Measurements from ENCODE around the gene CFAP46. TPM values are rescaled to one million over a fixed set of nuclear protein-coding genes. Genes with fewer than 3 reads are reported as not detected.
A peak's percentile ranks its signal among the peaks of the same experiment; 100 is the strongest.

The CFAP46 gene
- total RNA-seq, 6 donors from 2014 or later, result 0.60 to 28.3 (median 8.0) TPM

DNA sequence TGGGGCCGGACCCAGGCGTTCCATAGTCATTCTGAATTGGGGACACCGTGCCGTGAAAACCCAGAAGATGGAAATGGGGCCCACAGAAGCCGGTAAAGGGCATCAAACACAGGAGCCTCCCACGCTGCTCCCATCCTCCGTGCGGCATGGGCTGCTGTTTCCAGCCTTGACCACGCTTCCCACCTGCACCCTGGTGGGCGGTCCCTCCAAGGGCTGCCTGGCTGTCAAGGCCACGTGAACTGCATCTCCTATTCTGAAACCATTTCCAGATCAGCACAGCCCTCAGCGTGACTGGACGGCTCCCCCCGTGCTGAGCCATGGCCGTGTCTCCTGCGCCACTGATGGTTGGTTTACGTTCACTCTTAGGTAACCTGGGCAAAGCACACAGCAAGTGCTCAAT, 14.1 kb downstream of the CFAP46 start:
- DNase-seq, result peak in 1 of 2 donors; percentile 48
- Histone ChIP-seq H3K27ac (no peak overlapping the region), H3K36me3 (no peaks in the 10 kb centered on the region), H3K4me1 (no peaks in the 10 kb centered on the region), H3K4me3 (no peak overlapping the region), H3K9me3 (no peaks in the 10 kb centered on the region), H3K27me3 (no peaks in the 10 kb centered on the region)
- no peak for TF ChIP-seq POLR2AphosphoS5 (IDR thresholded peaks at IDR 0.05)
- TF ChIP-seq POLR2A (IDR thresholded peaks at IDR 0.05), result no peak
- TF ChIP-seq, protein P1, sequence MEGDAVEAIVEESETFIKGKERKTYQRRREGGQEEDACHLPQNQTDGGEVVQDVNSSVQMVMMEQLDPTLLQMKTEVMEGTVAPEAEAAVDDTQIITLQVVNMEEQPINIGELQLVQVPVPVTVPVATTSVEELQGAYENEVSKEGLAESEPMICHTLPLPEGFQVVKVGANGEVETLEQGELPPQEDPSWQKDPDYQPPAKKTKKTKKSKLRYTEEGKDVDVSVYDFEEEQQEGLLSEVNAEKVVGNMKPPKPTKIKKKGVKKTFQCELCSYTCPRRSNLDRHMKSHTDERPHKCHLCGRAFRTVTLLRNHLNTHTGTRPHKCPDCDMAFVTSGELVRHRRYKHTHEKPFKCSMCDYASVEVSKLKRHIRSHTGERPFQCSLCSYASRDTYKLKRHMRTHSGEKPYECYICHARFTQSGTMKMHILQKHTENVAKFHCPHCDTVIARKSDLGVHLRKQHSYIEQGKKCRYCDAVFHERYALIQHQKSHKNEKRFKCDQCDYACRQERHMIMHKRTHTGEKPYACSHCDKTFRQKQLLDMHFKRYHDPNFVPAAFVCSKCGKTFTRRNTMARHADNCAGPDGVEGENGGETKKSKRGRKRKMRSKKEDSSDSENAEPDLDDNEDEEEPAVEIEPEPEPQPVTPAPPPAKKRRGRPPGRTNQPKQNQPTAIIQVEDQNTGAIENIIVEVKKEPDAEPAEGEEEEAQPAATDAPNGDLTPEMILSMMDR (IDR thresholded peaks at IDR 0.05), result no peak
- no peak for TF ChIP-seq EP300 (IDR thresholded peaks at IDR 0.05)
- 94 to 95% methylated on average over 17 of the region's 17 CpGs for WGBS, 2 donors
- no peak for ATAC-seq (ENCODE audit: low FRiP score in 2 of 2)

DNA sequence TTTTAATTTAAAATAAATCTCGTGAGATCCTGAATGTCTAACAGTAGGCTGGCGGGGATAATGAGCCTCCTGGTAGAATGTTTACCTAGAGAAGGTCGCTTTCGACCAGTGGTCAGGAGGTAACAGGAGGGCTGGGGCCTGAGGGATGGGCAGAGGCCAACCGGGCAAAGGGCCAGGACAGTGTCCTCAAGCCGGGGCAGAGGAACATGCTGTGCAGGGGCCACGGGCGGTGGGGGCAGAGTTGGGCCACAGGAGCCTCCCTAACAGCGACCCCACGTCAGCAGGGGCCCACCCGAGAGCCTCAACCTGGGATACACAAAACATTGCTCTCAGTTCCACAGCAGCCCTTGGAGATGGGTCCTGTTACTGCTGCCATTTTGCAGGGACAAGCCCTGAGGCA, 14.5 kb downstream of the CFAP46 start:
- WGBS, 2 donors, result 79 to 88% methylated on average over 11 of the region's 11 CpGs
- no peak for ATAC-seq (ENCODE audit: low FRiP score in 2 of 2)
- Histone ChIP-seq H3K27me3 (no peaks in the 10 kb centered on the region), H3K36me3 (no peaks in the 10 kb centered on the region), H3K4me1 (no peaks in the 10 kb centered on the region), H3K4me3 (no peak overlapping the region), H3K27ac (no peak overlapping the region), H3K9me3 (no peaks in the 10 kb centered on the region)
- DNase-seq, result peak in 1 of 2 donors; percentile 59
- TF ChIP-seq, protein P1 (IDR thresholded peaks at IDR 0.05), result no peak
- TF ChIP-seq POLR2A (IDR thresholded peaks at IDR 0.05), result no peak
- no peak for TF ChIP-seq POLR2AphosphoS5 (IDR thresholded peaks at IDR 0.05)
- no peak for TF ChIP-seq EP300 (IDR thresholded peaks at IDR 0.05)

DNA sequence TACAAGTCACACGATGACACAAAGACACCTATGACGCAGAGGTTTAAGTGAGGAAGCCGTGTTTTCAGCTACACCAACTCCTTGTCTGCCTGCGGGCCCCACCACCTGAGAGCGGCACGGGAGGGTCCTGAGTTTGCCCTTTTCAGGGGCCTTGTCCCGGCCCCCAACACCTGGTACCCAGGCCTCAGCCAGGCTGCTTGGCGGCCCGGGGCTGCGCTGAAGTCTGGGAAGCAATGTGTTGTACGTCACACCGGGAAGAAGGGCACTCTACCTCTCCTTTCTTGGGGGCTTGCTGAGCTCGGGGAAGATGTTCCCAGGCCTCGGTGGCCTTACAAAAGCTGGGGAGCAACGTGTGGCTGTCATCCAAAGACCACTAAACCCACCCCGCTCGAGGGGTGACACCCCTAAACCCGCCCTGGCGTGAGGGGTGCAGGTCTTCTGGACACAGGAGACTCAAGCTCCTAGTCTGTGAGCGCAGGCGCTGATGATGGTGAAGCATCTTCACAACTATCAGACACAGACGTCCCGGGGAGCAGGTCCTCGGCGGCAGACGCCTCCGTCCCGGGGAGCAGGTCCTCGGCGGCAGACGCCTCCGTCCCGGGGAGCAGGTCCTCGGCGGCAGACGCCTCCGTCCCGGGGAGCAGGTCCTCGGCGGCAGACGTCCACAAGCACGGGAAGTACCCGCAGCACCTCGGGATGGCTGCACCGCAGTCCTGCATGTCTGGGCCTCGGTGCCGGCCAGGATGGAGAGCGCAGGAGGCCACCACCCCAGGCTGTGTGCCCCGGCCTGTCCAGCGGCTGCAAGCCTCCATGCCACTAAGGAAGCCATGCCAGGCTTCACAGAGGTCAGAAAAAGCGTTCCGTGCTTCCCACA, 15.4 kb downstream of the CFAP46 start:
- Histone ChIP-seq H3K27ac (no peak overlapping the region), H3K27me3 (no peaks in the 10 kb centered on the region), H3K4me3 (no peak overlapping the region), H3K4me1 (no peaks in the 10 kb centered on the region), H3K9me3 (no peaks in the 10 kb centered on the region), H3K36me3 (no peaks in the 10 kb centered on the region)
- ATAC-seq (ENCODE audit: low FRiP score in 2 of 2) (no peak), DNase-seq (peak in 1 of 2 donors; percentile 67)
- TF ChIP-seq, protein P1 (IDR thresholded peaks at IDR 0.05), result no peak
- no peak for TF ChIP-seq EP300 (IDR thresholded peaks at IDR 0.05)
- TF ChIP-seq POLR2A (IDR thresholded peaks at IDR 0.05), result no peak
- no peak for TF ChIP-seq POLR2AphosphoS5 (IDR thresholded peaks at IDR 0.05)
- 86 to 89% methylated on average over 19 to 51 of the region's 52 CpGs for WGBS, 2 donors

DNA sequence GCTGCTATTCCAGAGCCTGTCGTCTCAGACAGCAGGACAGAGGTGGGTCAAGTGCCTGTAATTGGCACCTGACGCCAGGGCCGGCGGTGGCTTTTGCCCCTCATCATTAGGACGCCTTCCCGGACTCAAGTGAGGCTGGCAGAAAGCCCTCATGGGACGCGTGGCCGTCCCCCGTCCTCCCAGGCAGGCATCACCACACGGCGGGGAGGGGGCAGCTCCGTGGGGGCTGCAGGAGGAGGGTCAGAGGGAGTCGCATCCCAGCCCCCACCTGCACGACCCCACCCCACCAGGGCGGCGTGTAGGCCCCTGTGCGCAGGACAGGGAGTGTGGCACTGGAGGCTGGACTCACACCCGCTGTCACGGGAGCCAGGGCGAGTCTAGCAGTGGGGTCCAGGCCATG, 16.3 kb downstream of the CFAP46 start:
- WGBS, 2 donors, result 87% methylated on average over 4 to 21 of the region's 21 CpGs
- ATAC-seq (ENCODE audit: low FRiP score in 2 of 2) (no peak), DNase-seq (peak in 1 of 2 donors; percentile 76)
- no peak overlapping the region for H3K4me3 ChIP-seq
- TF ChIP-seq POLR2A (IDR thresholded peaks at IDR 0.05), result no peak
- TF ChIP-seq, protein P1 (IDR thresholded peaks at IDR 0.05), result no peak
- no peak for TF ChIP-seq EP300 (IDR thresholded peaks at IDR 0.05)
- H3K27me3 ChIP-seq, result no peaks in the 10 kb centered on the region
- no peaks in the 10 kb centered on the region for H3K9me3 ChIP-seq
- H3K27ac ChIP-seq, result no peak overlapping the region
- H3K4me1 ChIP-seq, result no peaks in the 10 kb centered on the region
- H3K36me3 ChIP-seq, result no peaks in the 10 kb centered on the region

DNA sequence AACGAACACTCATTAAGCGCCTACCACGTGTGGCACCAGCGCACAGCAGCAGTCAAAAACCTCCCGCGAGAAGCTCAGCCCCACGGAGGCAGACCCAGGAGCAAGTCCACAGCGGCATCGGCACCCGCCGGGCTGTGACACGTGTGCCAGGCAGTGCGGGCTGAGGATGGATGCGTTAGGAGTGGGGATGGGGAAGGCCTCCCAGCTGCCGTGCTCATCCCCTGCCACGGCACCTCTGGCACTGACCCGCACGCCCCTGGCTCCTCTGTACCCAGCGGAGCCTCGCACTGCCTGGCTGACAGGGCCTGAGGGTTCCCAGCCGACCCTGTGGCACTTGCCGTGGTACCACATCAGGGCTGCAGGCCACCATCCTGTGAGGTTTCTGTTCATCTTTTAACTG, 16.8 kb downstream of the CFAP46 start:
- Histone ChIP-seq H3K27ac (no peak overlapping the region), H3K4me3 (no peak overlapping the region), H3K36me3 (no peaks in the 10 kb centered on the region), H3K27me3 (no peaks in the 10 kb centered on the region), H3K9me3 (no peaks in the 10 kb centered on the region), H3K4me1 (no peaks in the 10 kb centered on the region)
- TF ChIP-seq EP300 (IDR thresholded peaks at IDR 0.05) (no peak), POLR2A (IDR thresholded peaks at IDR 0.05) (no peak), POLR2AphosphoS5 (IDR thresholded peaks at IDR 0.05) (no peak)
- TF ChIP-seq, protein P1 (IDR thresholded peaks at IDR 0.05), result no peak
- DNase-seq, result no peak
- ATAC-seq (ENCODE audit: low FRiP score in 2 of 2), result no peak
- 93 to 94% methylated on average over 18 to 19 of the region's 22 CpGs for WGBS, 2 donors

Measured in upper lobe of left lung (tissue), 6 donors.